HG02840 (cell line): ENCODE results near the gene SRCIN1.

Experiments
- ATAC-seq: cut with Tn5 transposase; IDR thresholded peaks from one replicate; pipeline ENCODE4 v1.9.1; 2021; ENCODE audit warnings: mild to moderate bottlenecking, moderate library complexity, moderate number of reproducible peaks; ENCODE audit not compliant: unreplicated experiment, low FRiP score

SRCIN1 gene

GRCh38 chr17:38583828-38584349, 21.9 kb downstream of the SRCIN1 start:
- no peak for ATAC-seq

- no peak for ATAC-seq
Observed at GRCh38 chr17:38583176-38583575, 22.6 kb downstream of the SRCIN1 start.

- ATAC-seq = no peak
Observed at GRCh38 chr17:38582069-38582468, 23.7 kb downstream of the SRCIN1 start.

- no peak for ATAC-seq
Observed at GRCh38 chr17:38579934-38580333, 25.8 kb downstream of the SRCIN1 start.

- ATAC-seq = no peak
Observed at GRCh38 chr17:38579083-38579480, 26.7 kb downstream of the SRCIN1 start.

- no peak for ATAC-seq
Observed at GRCh38 chr17:38578229-38579082, 27.3 kb downstream of the SRCIN1 start.

GRCh38 chr17:38577645-38578173, 28.0 kb downstream of the SRCIN1 start:
- no peak for ATAC-seq

- no peak for ATAC-seq
Observed at GRCh38 chr17:38577244-38577643, 28.5 kb downstream of the SRCIN1 start.

GRCh38 chr17:38575781-38576180, 30.0 kb downstream of the SRCIN1 start:
- no peak for ATAC-seq

- no peak for ATAC-seq
Observed at GRCh38 chr17:38574712-38575111, 31.0 kb downstream of the SRCIN1 start.

- no peak for ATAC-seq
Observed at GRCh38 chr17:38572669-38573365, 32.9 kb downstream of the SRCIN1 start.

GRCh38 chr17:38571833-38572668, 33.7 kb downstream of the SRCIN1 start:
- no peak for ATAC-seq

GRCh38 chr17:38569701-38570512, 35.8 kb downstream of the SRCIN1 start:
- no peak for ATAC-seq

GRCh38 chr17:38568845-38569510, 36.8 kb downstream of the SRCIN1 start:
- ATAC-seq = no peak

GRCh38 chr17:38568274-38568673, 37.5 kb downstream of the SRCIN1 start:
- no peak for ATAC-seq

GRCh38 chr17:38567350-38567749, 38.4 kb downstream of the SRCIN1 start:
- ATAC-seq = no peak

GRCh38 chr17:38566666-38567031, 39.1 kb downstream of the SRCIN1 start:
- ATAC-seq = no peak

- ATAC-seq = no peak
Observed at GRCh38 chr17:38565853-38566665, 39.7 kb downstream of the SRCIN1 start.
